ENCODE results near the gene WDFY4. TPM values are rescaled to one million over a fixed set of nuclear protein-coding genes. Genes with fewer than 3 reads are reported as not detected.

Gene WDFY4
- total RNA-seq, 1 experiment from 2014 or later = 0.22 TPM

DNA sequence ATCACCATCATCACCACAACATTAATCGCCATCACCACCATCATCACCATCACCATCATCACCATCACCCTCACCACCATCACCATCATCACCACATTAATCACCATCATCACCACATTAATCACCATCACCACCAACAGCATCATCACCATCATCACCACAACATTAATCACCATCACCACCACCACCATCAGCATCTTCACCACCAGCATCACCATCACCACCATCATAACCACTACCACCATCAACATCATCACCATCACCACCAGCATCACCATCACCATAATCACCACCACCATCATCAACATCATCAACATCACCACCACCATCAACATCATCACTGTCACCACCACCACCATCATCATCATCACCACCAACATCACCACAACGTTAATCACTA is 124.6 kb downstream of the WDFY4 start:
- no peak overlapping the region for H3K4me3 ChIP-seq (replicated peaks in 1 of 2; ENCODE audit: low read depth in 1 of 2, low read length in 2 of 2)
- TF ChIP-seq EGR1 (IDR thresholded peaks at IDR 0.05; ENCODE audit: low read depth) (no peak), ZFX (IDR thresholded peaks at IDR 0.05) (no peak), EZH2 (IDR thresholded peaks at IDR 0.05) (no peak)
- TF ChIP-seq, protein P1, sequence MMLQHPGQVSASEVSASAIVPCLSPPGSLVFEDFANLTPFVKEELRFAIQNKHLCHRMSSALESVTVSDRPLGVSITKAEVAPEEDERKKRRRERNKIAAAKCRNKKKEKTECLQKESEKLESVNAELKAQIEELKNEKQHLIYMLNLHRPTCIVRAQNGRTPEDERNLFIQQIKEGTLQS (IDR thresholded peaks at IDR 0.05) = no peak
- H3K27me3 ChIP-seq (ENCODE audit: insufficient read depth, low read length) = 0 out of 2 replicates have a peak, but pooled peaks cover 10% of the 10 kb centered on the region
- RAD21 ChIA-PET (ENCODE audit: low non-redundant PET in 1 of 2, low total read pairs in 2 of 2, uncharacterized antibody in 2 of 2, unreplicated experiment in 2 of 2) = no interaction called here
- no peak overlapping the region for H3K27ac ChIP-seq (ENCODE audit: low read depth, low read length)
- DNase-seq (ENCODE audit: low read depth, low spot score) (no peak), ATAC-seq (no peak)
- no peaks in the 10 kb centered on the region for H4K20me1 ChIP-seq (ENCODE audit: insufficient read depth)
- H3K9me2 ChIP-seq (ENCODE audit: insufficient read depth) = no peaks in the 10 kb centered on the region
- no peak overlapping the region for H3K4me2 ChIP-seq (ENCODE audit: low read length)
- no peaks in the 10 kb centered on the region for H3K36me3 ChIP-seq (ENCODE audit: control insufficient read depth in 1 of 2, insufficient read depth in 2 of 2, low read length in 2 of 2)
- no peak overlapping the region for H2AFZ ChIP-seq (ENCODE audit: low read depth, low read length, poor library complexity, severe bottlenecking)
- H3K4me1 ChIP-seq (ENCODE audit: control insufficient read depth in 1 of 2, insufficient read depth in 2 of 2, low read length in 2 of 2) = peaks cover 0 to 7% of the 10 kb centered on the region in 2 experiments; a peak in 1 of 4 replicates
- H3K9me3 ChIP-seq (ENCODE audit: control insufficient read depth in 1 of 2, insufficient read depth in 1 of 2, low read depth in 1 of 2, low read length in 2 of 2) = no peaks in the 10 kb centered on the region
- H3K79me2 ChIP-seq (ENCODE audit: insufficient read depth, low read length) = no peaks in the 10 kb centered on the region
- CTCF ChIA-PET = no interaction called here
- intact Hi-C loops (cut with micrococcal nuclease) = no loop called here
- no TSS peak for BruUV-seq (replicated peaks)
- H3K9ac ChIP-seq (ENCODE audit: low read length) = no peak overlapping the region
- POLR2A ChIA-PET = no interaction called here

DNA sequence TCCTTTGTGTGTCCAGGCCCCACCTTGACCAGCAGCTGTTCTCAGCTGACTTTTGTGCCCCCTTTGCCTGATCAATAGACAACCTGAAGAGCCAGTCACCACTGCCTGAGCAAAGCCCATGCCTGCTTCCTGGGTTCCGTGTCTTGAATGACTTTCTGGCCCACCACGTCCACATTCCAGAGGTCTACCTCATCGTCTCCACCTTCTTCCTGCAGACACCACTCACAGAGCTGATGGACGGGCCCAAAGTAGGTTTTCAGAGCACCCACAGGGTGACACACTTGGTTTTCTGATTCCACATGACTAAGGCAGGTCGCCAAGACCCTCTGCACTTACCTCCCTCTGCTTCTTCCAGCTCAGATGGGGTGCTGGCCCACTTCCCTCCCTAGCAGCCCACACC is 126.8 kb downstream of the WDFY4 start:
- CTCF ChIA-PET = no interaction called here
- no peaks in the 10 kb centered on the region for H3K79me2 ChIP-seq (ENCODE audit: insufficient read depth, low read length)
- H4K20me1 ChIP-seq (ENCODE audit: insufficient read depth) = no peaks in the 10 kb centered on the region
- no peak overlapping the region for H3K27ac ChIP-seq (ENCODE audit: low read depth, low read length)
- no peak overlapping the region for H2AFZ ChIP-seq (ENCODE audit: low read depth, low read length, poor library complexity, severe bottlenecking)
- intact Hi-C loops (cut with micrococcal nuclease) = no loop called here
- H3K4me1 ChIP-seq (ENCODE audit: control insufficient read depth in 1 of 2, insufficient read depth in 2 of 2, low read length in 2 of 2) = peaks cover 0 to 7% of the 10 kb centered on the region in 2 experiments; a peak in 1 of 4 replicates
- ATAC-seq (peak; percentile 32; the same call in 1 of the 2 replicates), DNase-seq (ENCODE audit: low read depth, low spot score) (no peak)
- BruUV-seq (replicated peaks) = no TSS peak
- H3K36me3 ChIP-seq (ENCODE audit: control insufficient read depth in 1 of 2, insufficient read depth in 2 of 2, low read length in 2 of 2) = no peaks in the 10 kb centered on the region
- H3K9me2 ChIP-seq (ENCODE audit: insufficient read depth) = no peaks in the 10 kb centered on the region
- POLR2A ChIA-PET = no interaction called here
- H3K9ac ChIP-seq (ENCODE audit: low read length) = no peak overlapping the region
- peak overlapping the region; percentile 10; the same call in 1 of the 2 replicates for H3K4me2 ChIP-seq (ENCODE audit: low read length)
- RAD21 ChIA-PET (ENCODE audit: low non-redundant PET in 1 of 2, low total read pairs in 2 of 2, uncharacterized antibody in 2 of 2, unreplicated experiment in 2 of 2) = no interaction called here
- H3K27me3 ChIP-seq (ENCODE audit: insufficient read depth, low read length) = 0 out of 2 replicates have a peak, but pooled peaks cover 5% of the 10 kb centered on the region
- no peak overlapping the region for H3K4me3 ChIP-seq (replicated peaks in 1 of 2; ENCODE audit: low read depth in 1 of 2, low read length in 2 of 2)
- no peaks in the 10 kb centered on the region for H3K9me3 ChIP-seq (ENCODE audit: control insufficient read depth in 1 of 2, insufficient read depth in 1 of 2, low read depth in 1 of 2, low read length in 2 of 2)
- TF ChIP-seq, protein P2, sequence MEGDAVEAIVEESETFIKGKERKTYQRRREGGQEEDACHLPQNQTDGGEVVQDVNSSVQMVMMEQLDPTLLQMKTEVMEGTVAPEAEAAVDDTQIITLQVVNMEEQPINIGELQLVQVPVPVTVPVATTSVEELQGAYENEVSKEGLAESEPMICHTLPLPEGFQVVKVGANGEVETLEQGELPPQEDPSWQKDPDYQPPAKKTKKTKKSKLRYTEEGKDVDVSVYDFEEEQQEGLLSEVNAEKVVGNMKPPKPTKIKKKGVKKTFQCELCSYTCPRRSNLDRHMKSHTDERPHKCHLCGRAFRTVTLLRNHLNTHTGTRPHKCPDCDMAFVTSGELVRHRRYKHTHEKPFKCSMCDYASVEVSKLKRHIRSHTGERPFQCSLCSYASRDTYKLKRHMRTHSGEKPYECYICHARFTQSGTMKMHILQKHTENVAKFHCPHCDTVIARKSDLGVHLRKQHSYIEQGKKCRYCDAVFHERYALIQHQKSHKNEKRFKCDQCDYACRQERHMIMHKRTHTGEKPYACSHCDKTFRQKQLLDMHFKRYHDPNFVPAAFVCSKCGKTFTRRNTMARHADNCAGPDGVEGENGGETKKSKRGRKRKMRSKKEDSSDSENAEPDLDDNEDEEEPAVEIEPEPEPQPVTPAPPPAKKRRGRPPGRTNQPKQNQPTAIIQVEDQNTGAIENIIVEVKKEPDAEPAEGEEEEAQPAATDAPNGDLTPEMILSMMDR (IDR thresholded peaks at IDR 0.05 in 2 of 3, conservative IDR thresholded peaks at IDR 0.05 in 1 of 3; ENCODE audit: borderline replicate concordance in 1 of 3, insufficient read depth in 1 of 3, low read depth in 2 of 3, low read length in 2 of 3) = no peak
- TF ChIP-seq, protein P3, sequence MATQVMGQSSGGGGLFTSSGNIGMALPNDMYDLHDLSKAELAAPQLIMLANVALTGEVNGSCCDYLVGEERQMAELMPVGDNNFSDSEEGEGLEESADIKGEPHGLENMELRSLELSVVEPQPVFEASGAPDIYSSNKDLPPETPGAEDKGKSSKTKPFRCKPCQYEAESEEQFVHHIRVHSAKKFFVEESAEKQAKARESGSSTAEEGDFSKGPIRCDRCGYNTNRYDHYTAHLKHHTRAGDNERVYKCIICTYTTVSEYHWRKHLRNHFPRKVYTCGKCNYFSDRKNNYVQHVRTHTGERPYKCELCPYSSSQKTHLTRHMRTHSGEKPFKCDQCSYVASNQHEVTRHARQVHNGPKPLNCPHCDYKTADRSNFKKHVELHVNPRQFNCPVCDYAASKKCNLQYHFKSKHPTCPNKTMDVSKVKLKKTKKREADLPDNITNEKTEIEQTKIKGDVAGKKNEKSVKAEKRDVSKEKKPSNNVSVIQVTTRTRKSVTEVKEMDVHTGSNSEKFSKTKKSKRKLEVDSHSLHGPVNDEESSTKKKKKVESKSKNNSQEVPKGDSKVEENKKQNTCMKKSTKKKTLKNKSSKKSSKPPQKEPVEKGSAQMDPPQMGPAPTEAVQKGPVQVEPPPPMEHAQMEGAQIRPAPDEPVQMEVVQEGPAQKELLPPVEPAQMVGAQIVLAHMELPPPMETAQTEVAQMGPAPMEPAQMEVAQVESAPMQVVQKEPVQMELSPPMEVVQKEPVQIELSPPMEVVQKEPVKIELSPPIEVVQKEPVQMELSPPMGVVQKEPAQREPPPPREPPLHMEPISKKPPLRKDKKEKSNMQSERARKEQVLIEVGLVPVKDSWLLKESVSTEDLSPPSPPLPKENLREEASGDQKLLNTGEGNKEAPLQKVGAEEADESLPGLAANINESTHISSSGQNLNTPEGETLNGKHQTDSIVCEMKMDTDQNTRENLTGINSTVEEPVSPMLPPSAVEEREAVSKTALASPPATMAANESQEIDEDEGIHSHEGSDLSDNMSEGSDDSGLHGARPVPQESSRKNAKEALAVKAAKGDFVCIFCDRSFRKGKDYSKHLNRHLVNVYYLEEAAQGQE (IDR thresholded peaks at IDR 0.05; ENCODE audit: low read depth) = no peak
- no peak for TF ChIP-seq EGR1 (IDR thresholded peaks at IDR 0.05; ENCODE audit: low read depth)
- TF ChIP-seq, protein P1 (IDR thresholded peaks at IDR 0.05) = no peak
- TF ChIP-seq, protein P4, sequence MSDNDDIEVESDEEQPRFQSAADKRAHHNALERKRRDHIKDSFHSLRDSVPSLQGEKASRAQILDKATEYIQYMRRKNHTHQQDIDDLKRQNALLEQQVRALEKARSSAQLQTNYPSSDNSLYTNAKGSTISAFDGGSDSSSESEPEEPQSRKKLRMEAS (IDR thresholded peaks at IDR 0.05) = no peak
- TF ChIP-seq SP1 (IDR thresholded peaks at IDR 0.05; ENCODE audit: low read depth) = no peak
- no peak for TF ChIP-seq ZNF274 (IDR thresholded peaks at IDR 0.05; ENCODE audit: low read depth, low read length)
- TF ChIP-seq FOSL1 (IDR thresholded peaks at IDR 0.05; ENCODE audit: low read depth) = no peak
- TF ChIP-seq SRF (IDR thresholded peaks at IDR 0.05; ENCODE audit: low read depth) = no peak
- TF ChIP-seq EZH2 (IDR thresholded peaks at IDR 0.05) = no peak
- no peak for TF ChIP-seq POLR2AphosphoS5 (IDR thresholded peaks at IDR 0.05; ENCODE audit: low read depth, low read length)
- TF ChIP-seq YY1 (IDR thresholded peaks at IDR 0.05; ENCODE audit: extremely low read depth, insufficient replicate concordance, low read depth, low read length) = no peak
- no peak for TF ChIP-seq RAD21 (IDR thresholded peaks at IDR 0.05; ENCODE audit: low read depth)
